ENCODE measurements around the gene SLC9A2. TPM values are rescaled to one million over a fixed set of nuclear protein-coding genes. Genes with fewer than 3 reads are reported as not detected.

SLC9A2 gene
- total and polyA plus RNA-seq, 2 of the 13 experiments (the other 11 are each of a cell fraction or from before 2014, with no cell fraction given) = 0.02 TPM; not detected in 1

DNA sequence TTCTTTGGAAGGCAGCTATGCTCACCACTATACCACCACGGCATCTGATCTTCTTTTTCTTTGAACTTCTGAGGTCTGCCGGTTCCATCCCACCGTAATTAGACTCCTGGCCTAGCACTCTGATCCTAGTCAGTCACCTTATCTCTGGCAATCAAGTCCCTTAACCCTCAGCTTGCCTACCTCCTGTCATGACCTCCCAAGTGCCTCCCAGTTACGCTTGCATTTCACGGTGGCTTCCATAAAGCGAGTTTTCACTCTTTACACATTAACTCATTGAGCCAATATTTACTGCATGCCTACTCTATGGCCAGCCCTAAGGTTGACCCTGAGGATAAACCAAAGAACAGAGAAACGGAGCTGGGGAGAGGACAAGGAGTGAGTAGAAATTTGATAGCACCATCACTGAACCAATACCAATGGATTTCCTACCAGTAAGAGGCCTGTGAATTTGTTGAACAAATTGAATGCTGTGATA, 104.7 kb downstream of the SLC9A2 start (continued):
- TF ChIP-seq ZNF589 (CRISPR knock-in tag; conservative IDR thresholded peaks at IDR 0.05) (no peak), JARID2 (CRISPR knock-in tag; IDR thresholded peaks at IDR 0.05; ENCODE audit: insufficient replicate concordance) (no peak), ZNF326 (CRISPR knock-in tag; IDR thresholded peaks at IDR 0.05; ENCODE audit: borderline replicate concordance) (no peak), RAD21 (CRISPR knock-in tag; IDR thresholded peaks at IDR 0.05) (peak; percentile 39), RORA (CRISPR knock-in tag; IDR thresholded peaks at IDR 0.05) (no peak), ZBTB39 (CRISPR knock-in tag; IDR thresholded peaks at IDR 0.05) (no peak), ZNF772 (CRISPR knock-in tag; IDR thresholded peaks at IDR 0.05) (no peak), ZSCAN20 (CRISPR knock-in tag; IDR thresholded peaks at IDR 0.05; ENCODE audit: borderline replicate concordance) (0 out of 2 replicates have a peak, but pooled peaks have one; percentile 70), IKZF5 (CRISPR knock-in tag; IDR thresholded peaks at IDR 0.05) (peak; percentile 87; the same call in 1 of the 2 replicates), TOPORS (CRISPR knock-in tag; IDR thresholded peaks at IDR 0.05) (peak; percentile 94; the same call in 1 of the 2 replicates), CBX5 (CRISPR knock-in tag; IDR thresholded peaks at IDR 0.05; ENCODE audit: borderline replicate concordance) (peak; percentile 60; the same call in 1 of the 2 replicates), NKX3-1 (CRISPR knock-in tag; IDR thresholded peaks at IDR 0.05) (no peak), AHDC1 (CRISPR knock-in tag; IDR thresholded peaks at IDR 0.05; ENCODE audit: borderline replicate concordance) (peak; percentile 88; the same call in 1 of the 2 replicates), ZNF788 (CRISPR knock-in tag; IDR thresholded peaks at IDR 0.05; ENCODE audit: borderline replicate concordance) (peak; percentile 77; the same call in 1 of the 2 replicates), GPN1 (CRISPR knock-in tag; IDR thresholded peaks at IDR 0.05; ENCODE audit: borderline replicate concordance) (no peak), KDM4B (CRISPR knock-in tag; IDR thresholded peaks at IDR 0.05) (peak; percentile 70; the same call in 1 of the 2 replicates), ZNF552 (CRISPR knock-in tag; IDR thresholded peaks at IDR 0.05; ENCODE audit: borderline replicate concordance) (no peak), ARNT (IDR thresholded peaks at IDR 0.05) (no peak), SKI (IDR thresholded peaks at IDR 0.05; ENCODE audit: partially characterized antibody) (peak; percentile 21), YEATS4 (CRISPR knock-in tag; IDR thresholded peaks at IDR 0.05; ENCODE audit: borderline replicate concordance) (no peak), RARA (CRISPR knock-in tag; IDR thresholded peaks at IDR 0.05) (peak; percentile 97), ZNF891 (CRISPR knock-in tag; IDR thresholded peaks at IDR 0.05) (no peak), SATB2 (CRISPR knock-in tag; IDR thresholded peaks at IDR 0.05) (no peak), ZNF558 (CRISPR knock-in tag; IDR thresholded peaks at IDR 0.05; ENCODE audit: borderline replicate concordance) (no peak)

Measured in HepG2 (cell line).